ENCODE results near the gene PCSK6.

PCSK6 gene

DNA sequence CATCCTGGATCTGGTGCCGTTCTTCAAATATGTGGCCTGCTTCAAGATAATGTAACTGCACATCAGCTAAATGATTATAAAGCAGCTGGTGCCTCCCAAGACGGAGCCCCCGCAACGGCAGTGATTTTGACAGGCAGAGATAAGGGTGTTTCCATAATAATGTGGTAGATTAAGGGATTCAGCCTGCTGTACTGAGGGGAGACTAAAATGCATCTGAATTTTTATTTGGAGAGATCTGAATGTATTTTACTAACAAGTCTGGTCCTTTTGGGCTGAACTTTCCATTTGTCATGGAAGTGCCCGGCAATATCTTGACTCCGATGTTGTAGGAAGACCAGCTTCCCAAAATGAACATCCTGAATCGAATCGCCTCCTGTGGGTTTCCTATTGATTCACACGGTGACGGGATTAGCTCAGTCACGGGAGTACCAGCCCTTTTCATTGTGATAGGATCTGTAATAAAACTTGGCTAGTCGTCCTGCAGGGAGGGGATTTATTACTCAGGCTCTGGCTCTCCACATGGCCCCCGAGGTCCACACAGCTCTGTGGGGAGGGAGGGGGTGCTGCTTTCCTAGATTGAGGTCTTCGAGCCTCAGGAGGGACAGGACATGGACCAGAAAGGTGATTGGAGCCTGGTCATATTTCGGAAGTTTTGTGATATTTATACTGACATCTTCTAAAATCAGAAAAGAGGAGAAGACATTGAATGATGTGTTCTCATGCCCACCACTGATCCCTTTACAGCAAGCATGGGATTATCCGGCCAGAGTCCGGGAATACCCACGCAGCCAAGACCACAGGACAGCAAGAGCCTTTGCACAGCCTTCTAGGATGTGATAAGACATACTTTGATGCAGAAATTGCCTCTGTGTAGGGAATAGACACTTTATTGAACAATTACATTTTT, 2.5 kb upstream of the PCSK6 start:
- no peak for DNase-seq (ENCODE audit: extremely low read depth, insufficient read length)
- TF ChIP-seq, protein P1, sequence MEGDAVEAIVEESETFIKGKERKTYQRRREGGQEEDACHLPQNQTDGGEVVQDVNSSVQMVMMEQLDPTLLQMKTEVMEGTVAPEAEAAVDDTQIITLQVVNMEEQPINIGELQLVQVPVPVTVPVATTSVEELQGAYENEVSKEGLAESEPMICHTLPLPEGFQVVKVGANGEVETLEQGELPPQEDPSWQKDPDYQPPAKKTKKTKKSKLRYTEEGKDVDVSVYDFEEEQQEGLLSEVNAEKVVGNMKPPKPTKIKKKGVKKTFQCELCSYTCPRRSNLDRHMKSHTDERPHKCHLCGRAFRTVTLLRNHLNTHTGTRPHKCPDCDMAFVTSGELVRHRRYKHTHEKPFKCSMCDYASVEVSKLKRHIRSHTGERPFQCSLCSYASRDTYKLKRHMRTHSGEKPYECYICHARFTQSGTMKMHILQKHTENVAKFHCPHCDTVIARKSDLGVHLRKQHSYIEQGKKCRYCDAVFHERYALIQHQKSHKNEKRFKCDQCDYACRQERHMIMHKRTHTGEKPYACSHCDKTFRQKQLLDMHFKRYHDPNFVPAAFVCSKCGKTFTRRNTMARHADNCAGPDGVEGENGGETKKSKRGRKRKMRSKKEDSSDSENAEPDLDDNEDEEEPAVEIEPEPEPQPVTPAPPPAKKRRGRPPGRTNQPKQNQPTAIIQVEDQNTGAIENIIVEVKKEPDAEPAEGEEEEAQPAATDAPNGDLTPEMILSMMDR (IDR thresholded peaks at IDR 0.05; ENCODE audit: insufficient read depth, low read length, poor library complexity, severe bottlenecking): no peak
- H3K36me3 ChIP-seq (ENCODE audit: control insufficient read depth, insufficient read depth, low read length): no peaks in the 10 kb centered on the region
- H3K4me3 ChIP-seq (replicated peaks; ENCODE audit: low read depth, low read length): no peak overlapping the region
- H3K27me3 ChIP-seq (replicated peaks; ENCODE audit: control insufficient read depth, insufficient read depth, low read length): peaks cover 2% of the 10 kb centered on the region

DNA sequence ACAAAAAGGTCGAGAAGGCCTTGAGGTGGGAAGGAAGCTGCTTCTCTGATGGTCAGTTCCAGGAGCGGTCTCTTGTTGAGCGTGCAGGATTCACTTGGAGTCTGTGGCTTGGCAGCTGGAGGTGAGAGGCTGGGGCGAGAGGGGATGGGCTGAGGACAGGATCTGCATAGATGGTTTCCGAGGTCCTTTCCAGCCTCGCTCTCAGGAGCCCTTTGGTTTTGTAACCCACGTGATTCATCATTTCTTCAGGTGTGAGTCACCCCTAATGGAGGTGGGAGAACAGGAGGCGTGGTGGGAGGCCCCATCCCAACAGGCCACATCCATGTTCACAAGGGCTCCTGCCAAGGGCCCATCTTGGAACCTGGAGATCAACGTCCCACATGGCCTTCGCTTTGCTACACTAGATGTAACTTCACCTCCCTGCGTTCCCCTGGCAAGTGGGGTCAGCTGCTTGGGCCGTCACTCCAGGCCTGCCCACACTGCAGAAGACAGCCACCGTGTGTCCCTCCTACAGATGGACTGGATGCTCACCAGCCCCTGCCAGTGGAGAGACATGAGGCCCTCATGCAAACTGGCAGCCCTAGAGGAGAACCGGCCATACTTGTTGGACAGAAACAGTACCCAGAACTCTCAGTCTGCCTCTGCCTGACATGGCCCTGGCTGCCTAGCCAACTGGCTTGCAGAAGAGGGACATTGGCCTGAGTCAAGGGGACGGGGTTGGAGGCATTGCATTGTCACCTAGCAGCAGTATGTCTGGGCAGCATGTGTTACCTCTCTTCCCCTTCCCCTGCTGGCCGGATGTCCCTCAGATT, 1.6 kb upstream of the PCSK6 start:
- Histone ChIP-seq H3K4me3 (replicated peaks; ENCODE audit: low read depth, low read length) (no peak overlapping the region), H3K27me3 (replicated peaks; ENCODE audit: control insufficient read depth, insufficient read depth, low read length) (peaks cover 1% of the 10 kb centered on the region), H3K36me3 (ENCODE audit: control insufficient read depth, insufficient read depth, low read length) (no peaks in the 10 kb centered on the region)
- no peak for DNase-seq (ENCODE audit: extremely low read depth, insufficient read length)
- TF ChIP-seq, protein P1 (IDR thresholded peaks at IDR 0.05; ENCODE audit: insufficient read depth, low read length, poor library complexity, severe bottlenecking): no peak

DNA sequence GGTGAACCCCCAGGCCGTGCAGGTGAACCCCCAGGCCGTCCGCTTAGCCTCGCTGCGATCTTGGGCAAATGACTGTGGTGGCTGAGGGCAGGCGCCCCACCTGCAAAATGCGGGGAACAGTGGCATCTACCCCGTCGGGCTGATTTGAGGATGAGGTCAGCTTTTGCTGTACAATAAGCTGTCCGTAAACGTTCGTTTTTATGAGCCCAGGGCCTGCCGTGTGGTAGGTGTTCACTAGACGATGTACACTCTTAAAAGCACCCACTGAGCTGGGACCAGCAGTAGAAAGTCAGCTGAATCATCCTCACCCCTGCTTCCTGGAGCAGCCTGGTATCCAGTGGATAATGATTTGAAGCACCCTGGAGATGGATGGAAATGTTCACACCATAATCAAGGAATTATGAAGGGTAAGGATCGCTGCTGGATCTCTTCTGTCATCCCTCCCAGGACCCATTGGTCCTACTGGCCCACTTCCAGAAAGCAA, 943 bp upstream of the PCSK6 start:
- TF ChIP-seq, protein P1 (IDR thresholded peaks at IDR 0.05; ENCODE audit: insufficient read depth, low read length, poor library complexity, severe bottlenecking): no peak
- H3K4me3 ChIP-seq (replicated peaks; ENCODE audit: low read depth, low read length): no peak overlapping the region
- H3K27me3 ChIP-seq (replicated peaks; ENCODE audit: control insufficient read depth, insufficient read depth, low read length): no peaks in the 10 kb centered on the region; the same call in none of the 2 replicates
- H3K36me3 ChIP-seq (ENCODE audit: control insufficient read depth, insufficient read depth, low read length): no peaks in the 10 kb centered on the region
- DNase-seq (ENCODE audit: extremely low read depth, insufficient read length): no peak

DNA sequence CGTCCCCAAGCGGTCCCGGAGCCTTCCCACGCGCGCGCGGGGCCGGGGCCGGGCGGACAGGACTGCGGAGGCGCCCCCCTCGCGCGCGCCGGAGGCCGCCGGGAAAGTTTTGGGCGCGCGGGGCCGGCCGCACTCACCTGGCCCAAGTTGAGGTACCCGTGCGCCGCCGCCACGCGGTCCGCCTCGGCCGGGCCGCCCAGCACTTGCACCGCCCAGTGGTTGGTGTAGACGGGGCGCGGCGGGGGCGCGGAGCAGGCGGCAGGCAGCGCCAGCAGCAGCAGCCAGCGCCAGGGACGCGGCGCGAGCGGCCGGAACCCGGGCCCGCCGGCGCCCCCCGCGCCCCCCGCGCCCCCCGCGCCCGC, 289 bp downstream of the PCSK6 start:
- no peak overlapping the region for H3K4me3 ChIP-seq (replicated peaks; ENCODE audit: low read depth, low read length)
- H3K36me3 ChIP-seq (ENCODE audit: control insufficient read depth, insufficient read depth, low read length): no peaks in the 10 kb centered on the region
- TF ChIP-seq, protein P1 (IDR thresholded peaks at IDR 0.05; ENCODE audit: insufficient read depth, low read length, poor library complexity, severe bottlenecking): no peak
- no peaks in the 10 kb centered on the region; the same call in none of the 2 replicates for H3K27me3 ChIP-seq (replicated peaks; ENCODE audit: control insufficient read depth, insufficient read depth, low read length)
- no peak for DNase-seq (ENCODE audit: extremely low read depth, insufficient read length)

DNA sequence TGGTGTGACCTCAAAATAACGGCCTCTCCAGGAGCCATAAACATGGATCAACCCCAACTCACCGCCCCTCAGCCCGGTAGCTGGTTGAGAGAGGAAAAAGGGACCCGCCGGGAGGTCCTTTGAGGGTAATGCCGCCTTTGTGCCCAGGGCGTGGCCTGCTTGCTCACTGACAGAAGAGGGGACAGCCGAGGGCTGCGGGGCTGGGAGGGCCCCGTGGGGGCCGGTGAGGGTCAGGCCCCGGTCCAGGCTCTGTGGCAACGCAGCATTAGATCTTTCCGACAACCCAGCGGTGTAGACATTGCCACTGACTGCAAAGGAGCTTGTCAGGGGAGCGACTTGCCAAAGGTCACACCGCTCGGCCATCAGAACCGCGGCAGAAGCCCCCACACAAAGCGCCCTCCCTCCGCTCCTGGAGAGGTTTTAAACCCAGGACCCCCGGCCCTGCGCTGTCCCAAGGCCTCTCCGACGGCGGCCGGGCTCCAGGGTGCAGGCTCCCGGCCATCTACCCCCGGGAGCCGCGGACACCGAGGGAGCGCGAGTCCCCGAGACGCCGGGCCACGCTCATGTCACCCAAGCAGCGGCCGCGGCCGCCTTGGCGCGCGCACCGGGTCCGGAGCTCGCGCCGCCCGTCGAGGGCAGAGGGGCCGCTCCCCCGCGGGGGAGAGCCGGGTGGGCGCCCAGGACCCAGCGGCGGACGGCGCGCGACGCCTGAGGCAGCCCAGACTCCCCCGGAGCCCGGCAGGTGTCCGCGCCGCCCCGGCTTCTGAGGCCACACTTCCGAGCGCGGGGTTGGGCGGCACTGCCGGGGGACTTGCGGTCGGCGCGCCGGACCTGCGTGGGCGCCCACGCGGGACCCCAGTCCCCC, 975 bp downstream of the PCSK6 start:
- H3K36me3 ChIP-seq (ENCODE audit: control insufficient read depth, insufficient read depth, low read length): no peaks in the 10 kb centered on the region
- DNase-seq (ENCODE audit: extremely low read depth, insufficient read length): no peak
- TF ChIP-seq, protein P1 (IDR thresholded peaks at IDR 0.05; ENCODE audit: insufficient read depth, low read length, poor library complexity, severe bottlenecking): no peak
- no peaks in the 10 kb centered on the region; the same call in none of the 2 replicates for H3K27me3 ChIP-seq (replicated peaks; ENCODE audit: control insufficient read depth, insufficient read depth, low read length)
- no peak overlapping the region for H3K4me3 ChIP-seq (replicated peaks; ENCODE audit: low read depth, low read length)

All from GM06990 (cell line).